Measurements from ENCODE around the gene POLR3F. TPM values are rescaled to one million over a fixed set of nuclear protein-coding genes. Genes with fewer than 3 reads are reported as not detected.

Gene POLR3F
- total RNA-seq, 2 donors from 2014 or later: 5.3 to 24.9 TPM

GRCh38 chr20:18504479-18505060, 37.4 kb downstream of the POLR3F start:
- Histone ChIP-seq H3K36me3 (no peaks in the 10 kb centered on the region), H3K27me3 (replicated peaks; ENCODE audit: insufficient read depth) (no peaks in the 10 kb centered on the region), H3K27ac (peak overlapping the region in 1 of 2 donors; percentile 52), H3K4me1 (replicated peaks) (peaks cover 6% of the 10 kb centered on the region), H3K9me3 (no peaks in the 10 kb centered on the region), H3K4me3 (peak overlapping the region in 1 of 2 donors; percentile 13)
- WGBS: 57% methylated on average over 31 of the region's 31 CpGs
- peak; percentile 44 for DNase-seq (ENCODE audit: low spot score)
- peak; percentile 20 for TF ChIP-seq POLR2AphosphoS5 (IDR thresholded peaks at IDR 0.05)
- no peak for TF ChIP-seq POLR2A (IDR thresholded peaks at IDR 0.05)
- TF ChIP-seq CTCF (IDR thresholded peaks at IDR 0.05): no peak
- intact Hi-C loops (cut with DNase I): no loop called here

DNA sequence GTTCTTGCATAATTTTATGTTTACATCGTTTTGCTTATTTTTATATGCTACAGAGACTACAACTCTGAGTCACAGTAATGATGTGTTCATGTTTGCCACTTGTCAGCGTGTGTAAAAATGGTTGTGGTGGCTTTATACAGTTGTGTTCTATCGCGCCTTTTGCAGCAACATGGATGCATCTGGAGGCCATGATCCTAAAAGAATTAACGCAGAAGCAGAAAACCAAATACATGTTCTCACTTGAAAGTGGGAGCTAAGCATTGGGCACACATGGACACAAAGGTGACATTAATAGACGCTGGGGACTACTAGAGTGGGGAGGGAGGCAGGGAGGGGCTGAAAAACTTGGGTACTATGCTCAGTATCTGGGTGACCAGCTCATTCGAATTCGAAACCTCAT, 39.6 kb downstream of the POLR3F start:
- H3K27me3 ChIP-seq (replicated peaks; ENCODE audit: insufficient read depth): no peaks in the 10 kb centered on the region
- intact Hi-C loops (cut with DNase I): no loop called here
- H3K9me3 ChIP-seq: no peaks in the 10 kb centered on the region
- no peak for DNase-seq (ENCODE audit: low spot score)
- H3K4me3 ChIP-seq: peak overlapping the region; percentile 65 to 83
- H3K27ac ChIP-seq: peak overlapping the region; percentile 94 to 98
- TF ChIP-seq CTCF (IDR thresholded peaks at IDR 0.05) (no peak), POLR2AphosphoS5 (IDR thresholded peaks at IDR 0.05) (no peak), POLR2A (IDR thresholded peaks at IDR 0.05) (no peak)
- H3K4me1 ChIP-seq (replicated peaks): peaks cover 6% of the 10 kb centered on the region
- no peaks in the 10 kb centered on the region for H3K36me3 ChIP-seq
- 51% methylated on average over 8 of the region's 8 CpGs for WGBS

DNA sequence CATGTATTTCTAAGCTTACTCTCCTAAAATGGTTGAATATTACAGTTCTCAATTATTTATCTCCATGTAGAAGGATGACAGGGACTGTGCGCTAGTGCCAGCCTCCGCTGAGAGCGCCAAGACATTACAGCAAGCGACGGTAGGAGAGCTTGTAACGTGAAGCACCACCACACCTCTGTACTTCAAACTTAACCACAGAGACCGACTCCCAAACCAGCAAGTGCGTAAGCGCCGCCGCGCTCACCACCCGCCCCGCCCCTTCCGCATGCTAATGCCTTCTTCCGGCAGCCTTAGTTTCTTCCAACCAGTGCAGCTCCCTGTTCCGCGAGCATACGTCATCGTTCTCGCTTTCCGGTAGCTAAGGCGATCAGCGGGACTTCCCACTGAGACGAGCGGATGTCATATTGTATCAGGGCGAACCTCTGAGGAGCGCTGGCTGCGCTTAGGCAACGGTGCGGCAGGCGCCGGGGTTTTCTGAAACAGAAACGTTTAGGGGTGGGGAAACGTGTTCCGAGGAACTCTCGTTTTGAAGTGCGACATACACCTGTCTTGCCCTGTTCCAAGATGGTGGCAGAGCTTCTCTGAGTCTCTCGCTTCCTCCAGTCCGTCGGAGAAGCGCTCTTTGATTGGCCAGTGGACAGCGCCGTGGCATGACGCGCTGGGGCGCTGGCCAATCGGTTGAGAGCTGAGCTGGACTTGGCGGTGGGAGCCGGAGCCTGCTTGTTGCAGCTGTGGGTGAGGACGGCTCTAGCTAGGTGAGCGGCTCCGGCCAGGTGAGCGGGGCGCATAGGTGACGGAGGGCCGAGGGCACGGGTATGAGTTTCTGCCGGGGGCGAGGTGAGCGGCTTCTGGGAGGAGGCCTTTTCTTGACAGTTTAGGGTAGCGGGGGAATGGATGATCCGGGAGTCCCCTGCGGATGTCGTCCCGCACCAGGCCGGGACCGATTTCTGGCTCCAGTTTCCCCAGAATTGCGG, 40.3 kb downstream of the POLR3F start, which contains the start of gene SEC23B:
TSS of gene SEC23B (plus strand) at position 723 of the 974 bp plus-strand sequence. CDS start 2,896 bp downstream, outside the sequence.
- peaks cover 6% of the 10 kb centered on the region for H3K4me1 ChIP-seq (replicated peaks)
- H3K36me3 ChIP-seq: no peaks in the 10 kb centered on the region
- peak within 1 kb of the TSS; percentile 94 to 98 for H3K27ac ChIP-seq
- H3K9me3 ChIP-seq: no peaks in the 10 kb centered on the region
- intact Hi-C loops (cut with DNase I): no loop called here
- DNase-seq (ENCODE audit: low spot score): peak; percentile 97
- TF ChIP-seq POLR2AphosphoS5 (IDR thresholded peaks at IDR 0.05) (peak; percentile 91), POLR2A (IDR thresholded peaks at IDR 0.05) (peak; percentile 73), CTCF (IDR thresholded peaks at IDR 0.05) (no peak)
- H3K4me3 ChIP-seq: peak within 1 kb of the TSS; percentile 65 to 83
- under 1% methylated on average over 69 of the region's 69 CpGs for WGBS
- no peaks in the 10 kb centered on the region for H3K27me3 ChIP-seq (replicated peaks; ENCODE audit: insufficient read depth)

DNA sequence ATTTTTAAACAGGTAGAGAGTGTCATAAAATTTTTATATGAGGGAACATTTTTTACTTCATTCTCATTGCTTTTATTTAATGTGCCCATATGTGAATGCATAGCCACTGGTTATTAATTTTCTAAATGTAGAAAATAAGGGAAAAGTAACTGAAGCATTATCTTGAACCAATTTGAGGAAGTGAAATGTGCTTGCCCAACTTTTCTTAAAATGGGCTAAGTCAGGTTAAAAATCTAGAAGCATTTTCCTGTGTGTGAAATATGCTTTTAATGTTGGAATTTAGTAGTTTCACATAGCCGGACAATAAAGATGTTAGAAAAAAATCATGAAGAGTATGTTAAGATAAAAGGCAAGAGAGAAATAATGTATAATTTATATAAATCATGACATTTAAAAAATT, 44.4 kb downstream of the POLR3F start:
- H3K27me3 ChIP-seq (replicated peaks; ENCODE audit: insufficient read depth): no peaks in the 10 kb centered on the region
- H3K4me3 ChIP-seq: no peak overlapping the region
- no peaks in the 10 kb centered on the region for H3K36me3 ChIP-seq
- H3K4me1 ChIP-seq (replicated peaks): peaks cover 6% of the 10 kb centered on the region
- no peaks in the 10 kb centered on the region for H3K9me3 ChIP-seq
- intact Hi-C loops (cut with DNase I): no loop called here
- TF ChIP-seq POLR2AphosphoS5 (IDR thresholded peaks at IDR 0.05) (no peak), CTCF (IDR thresholded peaks at IDR 0.05) (no peak), POLR2A (IDR thresholded peaks at IDR 0.05) (no peak)
- H3K27ac ChIP-seq: no peak overlapping the region
- WGBS: 98% methylated on average over 1 of the region's 1 CpG
- no peak for DNase-seq (ENCODE audit: low spot score)
